ENCODE data around the gene TENM3.

TENM3 gene

GRCh38 chr4:182835006-182835740, 592.0 kb downstream of the TENM3 start:
- DNase-seq (ENCODE audit: low read depth in 2 of 2): no peak

- DNase-seq (ENCODE audit: low read depth in 2 of 2): no peak
These were observed 594.6 kb downstream of the TENM3 start for GRCh38 chr4:182837831-182838230.

- DNase-seq (ENCODE audit: low read depth in 2 of 2): no peak
These were observed 595.3 kb downstream of the TENM3 start for GRCh38 chr4:182838535-182838934.

- DNase-seq (ENCODE audit: low read depth in 2 of 2): no peak
These were observed 596.1 kb downstream of the TENM3 start for GRCh38 chr4:182839256-182839655.

- no peak for DNase-seq (ENCODE audit: low read depth in 2 of 2)
These were observed 596.9 kb downstream of the TENM3 start for GRCh38 chr4:182840108-182840507.

GRCh38 chr4:182842104-182842600, 599.0 kb downstream of the TENM3 start:
- DNase-seq (ENCODE audit: low read depth in 2 of 2): no peak

GRCh38 chr4:182842759-182843390, 599.7 kb downstream of the TENM3 start:
- no peak for DNase-seq (ENCODE audit: low read depth in 2 of 2)

GRCh38 chr4:182843808-182844325, 600.7 kb downstream of the TENM3 start:
- no peak for DNase-seq (ENCODE audit: low read depth in 2 of 2)

GRCh38 chr4:182845618-182846017, 602.4 kb downstream of the TENM3 start:
- DNase-seq (ENCODE audit: low read depth in 2 of 2): no peak

- DNase-seq (ENCODE audit: low read depth in 2 of 2): no peak
These were observed 602.8 kb downstream of the TENM3 start for GRCh38 chr4:182846036-182846435.

GRCh38 chr4:182847576-182848450, 604.6 kb downstream of the TENM3 start:
- DNase-seq (ENCODE audit: low read depth in 2 of 2): no peak

GRCh38 chr4:182848685-182849084, 605.5 kb downstream of the TENM3 start:
- no peak for DNase-seq (ENCODE audit: low read depth in 2 of 2)
